CD4-positive, alpha-beta T cell treated with Interleukin-2 at 100 ng/mL for 4 hours (primary cell): ENCODE measurements around the gene ZDHHC14.

Experiments used
- DNase-seq: peaks from one replicate; pipeline ENCODE4 v3.0.0-alpha.2; 2020; ENCODE audit warnings: low spot score

Gene ZDHHC14

GRCh38 chr6:157491571-157492232 lies 110.7 kb downstream of the ZDHHC14 start:
- no peak for DNase-seq

- DNase-seq, result no peak
Observed at GRCh38 chr6:157492249-157492648, 111.3 kb downstream of the ZDHHC14 start.

- no peak for DNase-seq
Observed at GRCh38 chr6:157492741-157493140, 111.8 kb downstream of the ZDHHC14 start.

- DNase-seq, result no peak
Observed at GRCh38 chr6:157493173-157493572, 112.2 kb downstream of the ZDHHC14 start.

- no peak for DNase-seq
Observed at GRCh38 chr6:157493576-157493975, 112.6 kb downstream of the ZDHHC14 start.

- DNase-seq, result no peak
Observed at GRCh38 chr6:157494132-157494710, 113.2 kb downstream of the ZDHHC14 start.

GRCh38 chr6:157496534-157497095 lies 115.6 kb downstream of the ZDHHC14 start:
- DNase-seq, result no peak

- no peak for DNase-seq
Observed at GRCh38 chr6:157497579-157497978, 116.6 kb downstream of the ZDHHC14 start.

GRCh38 chr6:157498817-157499216 lies 117.8 kb downstream of the ZDHHC14 start:
- no peak for DNase-seq

GRCh38 chr6:157500022-157500421 lies 119.0 kb downstream of the ZDHHC14 start:
- no peak for DNase-seq

- no peak for DNase-seq
Observed at GRCh38 chr6:157503018-157503747, 122.2 kb downstream of the ZDHHC14 start.

GRCh38 chr6:157505912-157506491 lies 125.0 kb downstream of the ZDHHC14 start:
- no peak for DNase-seq

GRCh38 chr6:157510323-157511188 lies 129.6 kb downstream of the ZDHHC14 start:
- no peak for DNase-seq

- DNase-seq, result no peak
Observed at GRCh38 chr6:157511682-157512381, 130.8 kb downstream of the ZDHHC14 start.

GRCh38 chr6:157512382-157512682 lies 131.3 kb downstream of the ZDHHC14 start:
- DNase-seq, result no peak

GRCh38 chr6:157513004-157513603 lies 132.1 kb downstream of the ZDHHC14 start:
- no peak for DNase-seq

- no peak for DNase-seq
Observed at GRCh38 chr6:157513619-157514485, 132.9 kb downstream of the ZDHHC14 start.

- DNase-seq, result no peak
Observed at GRCh38 chr6:157514659-157515496, 133.9 kb downstream of the ZDHHC14 start.
